ENCODE data around the gene FLRT3.

Gene FLRT3

DNA sequence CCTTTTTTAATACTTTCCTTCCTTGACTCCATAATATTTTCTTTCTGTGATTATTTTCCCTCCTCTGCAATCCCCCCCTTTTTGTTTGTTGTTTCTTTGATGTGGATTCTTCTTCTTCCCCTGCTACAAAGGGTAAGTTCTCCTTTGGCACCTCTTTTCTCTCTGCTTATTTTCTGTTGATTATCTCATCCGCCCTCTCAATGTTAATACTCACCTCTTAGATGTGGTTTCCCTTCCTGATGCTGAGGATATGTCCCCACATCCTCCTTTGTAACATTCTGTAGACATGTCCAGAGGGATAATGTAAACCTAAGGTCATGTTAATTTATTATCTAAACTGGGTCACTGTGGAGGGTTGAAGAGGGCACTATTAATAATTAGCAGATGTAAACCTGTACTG is 17.7 kb downstream of the FLRT3 start:
- H3K27me3 ChIP-seq (ENCODE audit: insufficient read depth, poor library complexity, severe bottlenecking): no peaks in the 10 kb centered on the region
- TF ChIP-seq CTCF (IDR thresholded peaks at IDR 0.05; ENCODE audit: insufficient read depth, low read length): no peak
- no peak for TF ChIP-seq REST (IDR thresholded peaks at IDR 0.05; ENCODE audit: insufficient replicate concordance, low read depth)
- no peak for TF ChIP-seq SPI1 (IDR thresholded peaks at IDR 0.05; ENCODE audit: borderline replicate concordance, low read depth)
- TF ChIP-seq POLR2AphosphoS5 (IDR thresholded peaks at IDR 0.05; ENCODE audit: low read depth): no peak
- no peak for TF ChIP-seq GABPA (IDR thresholded peaks at IDR 0.05; ENCODE audit: low read depth)
- no peak overlapping the region for H3K27ac ChIP-seq (replicated peaks)
- H3K4me3 ChIP-seq (replicated peaks; ENCODE audit: insufficient read depth, low read length): no peak overlapping the region
- no peak for DNase-seq (ENCODE audit: low read depth in 1 of 2, low spot score in 1 of 2)

- H3K27me3 ChIP-seq (ENCODE audit: insufficient read depth, poor library complexity, severe bottlenecking): no peaks in the 10 kb centered on the region
- no peak overlapping the region for H3K27ac ChIP-seq (replicated peaks)
- no peak for TF ChIP-seq POLR2AphosphoS5 (IDR thresholded peaks at IDR 0.05; ENCODE audit: low read depth)
- TF ChIP-seq SPI1 (IDR thresholded peaks at IDR 0.05; ENCODE audit: borderline replicate concordance, low read depth): no peak
- TF ChIP-seq CTCF (IDR thresholded peaks at IDR 0.05; ENCODE audit: insufficient read depth, low read length): no peak
- TF ChIP-seq REST (IDR thresholded peaks at IDR 0.05; ENCODE audit: insufficient replicate concordance, low read depth): no peak
- no peak for TF ChIP-seq GABPA (IDR thresholded peaks at IDR 0.05; ENCODE audit: low read depth)
- no peak overlapping the region for H3K4me3 ChIP-seq (replicated peaks; ENCODE audit: insufficient read depth, low read length)
- no peak for DNase-seq (ENCODE audit: low read depth in 1 of 2, low spot score in 1 of 2)
Observed at GRCh38 chr20:14313341-14314020, 23.9 kb downstream of the FLRT3 start.

DNA sequence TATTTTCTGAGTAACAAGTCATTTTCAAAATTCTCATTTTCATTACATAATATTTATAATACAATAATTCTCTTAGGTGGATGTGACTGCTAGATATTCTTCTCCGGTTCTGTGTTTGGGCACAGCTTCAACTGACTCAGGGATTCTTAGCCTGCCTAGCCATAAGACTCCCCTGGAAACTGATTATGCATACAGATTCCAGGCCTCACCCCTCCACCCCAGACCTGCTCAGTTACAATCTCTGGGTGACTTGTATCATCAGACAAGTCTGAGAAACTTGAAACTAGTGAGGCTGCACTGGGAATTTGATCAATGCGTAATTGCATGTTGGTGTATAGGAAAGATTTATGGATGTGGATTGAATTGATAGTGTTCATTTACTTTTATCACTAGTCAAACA is 25.4 kb downstream of the FLRT3 start:
- no peak overlapping the region for H3K4me3 ChIP-seq (replicated peaks; ENCODE audit: insufficient read depth, low read length)

More for the DNA sequence above, 25.4 kb downstream of the FLRT3 start:
- Histone ChIP-seq H3K27me3 (ENCODE audit: insufficient read depth, poor library complexity, severe bottlenecking) (peaks cover 2% of the 10 kb centered on the region), H3K27ac (replicated peaks) (no peak overlapping the region)
- DNase-seq (ENCODE audit: low read depth in 1 of 2, low spot score in 1 of 2): no peak
- TF ChIP-seq CTCF (IDR thresholded peaks at IDR 0.05; ENCODE audit: insufficient read depth, low read length): no peak
- no peak for TF ChIP-seq SPI1 (IDR thresholded peaks at IDR 0.05; ENCODE audit: borderline replicate concordance, low read depth)

Measured in HL-60 (cell line).